SIG-M5 treated with dmso at 0.1 percent for 504 hours (cell line): Measurements from ENCODE around the gene SART3.

ENCODE experiments used
- DNase-seq: peaks from one replicate; lab custom pipeline; 2025; ENCODE audit not compliant: unreplicated experiment; lab: John Stamatoyannopoulos, UW

SART3 gene, protein sequence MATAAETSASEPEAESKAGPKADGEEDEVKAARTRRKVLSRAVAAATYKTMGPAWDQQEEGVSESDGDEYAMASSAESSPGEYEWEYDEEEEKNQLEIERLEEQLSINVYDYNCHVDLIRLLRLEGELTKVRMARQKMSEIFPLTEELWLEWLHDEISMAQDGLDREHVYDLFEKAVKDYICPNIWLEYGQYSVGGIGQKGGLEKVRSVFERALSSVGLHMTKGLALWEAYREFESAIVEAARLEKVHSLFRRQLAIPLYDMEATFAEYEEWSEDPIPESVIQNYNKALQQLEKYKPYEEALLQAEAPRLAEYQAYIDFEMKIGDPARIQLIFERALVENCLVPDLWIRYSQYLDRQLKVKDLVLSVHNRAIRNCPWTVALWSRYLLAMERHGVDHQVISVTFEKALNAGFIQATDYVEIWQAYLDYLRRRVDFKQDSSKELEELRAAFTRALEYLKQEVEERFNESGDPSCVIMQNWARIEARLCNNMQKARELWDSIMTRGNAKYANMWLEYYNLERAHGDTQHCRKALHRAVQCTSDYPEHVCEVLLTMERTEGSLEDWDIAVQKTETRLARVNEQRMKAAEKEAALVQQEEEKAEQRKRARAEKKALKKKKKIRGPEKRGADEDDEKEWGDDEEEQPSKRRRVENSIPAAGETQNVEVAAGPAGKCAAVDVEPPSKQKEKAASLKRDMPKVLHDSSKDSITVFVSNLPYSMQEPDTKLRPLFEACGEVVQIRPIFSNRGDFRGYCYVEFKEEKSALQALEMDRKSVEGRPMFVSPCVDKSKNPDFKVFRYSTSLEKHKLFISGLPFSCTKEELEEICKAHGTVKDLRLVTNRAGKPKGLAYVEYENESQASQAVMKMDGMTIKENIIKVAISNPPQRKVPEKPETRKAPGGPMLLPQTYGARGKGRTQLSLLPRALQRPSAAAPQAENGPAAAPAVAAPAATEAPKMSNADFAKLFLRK

DNA sequence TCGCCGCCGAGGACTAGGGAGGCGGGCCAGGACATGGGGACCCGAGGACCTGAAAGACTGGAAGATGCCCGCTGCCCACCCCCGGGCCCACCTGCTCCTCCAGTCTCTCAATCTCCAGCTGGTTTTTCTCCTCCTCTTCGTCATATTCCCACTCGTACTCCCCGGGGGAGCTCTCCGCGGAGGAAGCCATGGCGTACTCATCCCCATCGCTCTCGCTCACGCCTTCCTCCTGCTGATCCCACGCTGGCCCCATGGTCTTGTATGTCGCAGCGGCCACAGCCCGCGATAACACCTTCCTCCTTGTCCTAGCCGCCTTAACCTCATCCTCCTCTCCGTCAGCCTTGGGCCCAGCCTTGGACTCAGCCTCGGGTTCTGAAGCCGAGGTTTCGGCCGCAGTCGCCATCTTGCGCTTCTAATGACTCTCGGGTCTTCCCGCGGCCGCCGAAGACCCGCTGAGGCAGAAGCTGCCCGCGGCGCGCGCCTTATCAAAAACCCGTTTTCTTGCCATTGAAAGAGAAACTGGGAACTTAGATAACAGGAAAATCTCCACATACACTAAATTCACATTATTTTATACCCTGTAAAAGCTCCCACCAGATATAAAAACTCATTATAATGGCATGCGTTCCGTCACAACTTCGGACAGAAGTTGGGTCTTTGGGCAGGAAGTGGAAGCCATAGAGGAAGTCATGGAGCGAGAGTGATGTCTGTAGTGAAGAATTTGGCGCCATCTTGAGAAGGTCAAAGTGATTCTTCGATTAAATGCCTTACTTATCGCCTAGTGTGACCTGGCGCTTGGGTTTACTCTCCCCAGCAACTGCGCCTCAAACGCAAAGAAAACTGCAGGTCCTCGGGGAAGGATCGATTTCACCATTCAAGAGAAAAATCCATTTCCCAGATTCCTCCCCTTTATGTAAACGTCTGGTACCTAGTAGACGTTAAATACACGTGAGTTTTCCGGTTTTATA lies at the start of gene SART3:
SART3 (minus strand) TSS at position 422 of the 968 bp plus-strand sequence; CDS start at position 403, 19 bp downstream.
- peak; percentile 98 for DNase-seq

DNA sequence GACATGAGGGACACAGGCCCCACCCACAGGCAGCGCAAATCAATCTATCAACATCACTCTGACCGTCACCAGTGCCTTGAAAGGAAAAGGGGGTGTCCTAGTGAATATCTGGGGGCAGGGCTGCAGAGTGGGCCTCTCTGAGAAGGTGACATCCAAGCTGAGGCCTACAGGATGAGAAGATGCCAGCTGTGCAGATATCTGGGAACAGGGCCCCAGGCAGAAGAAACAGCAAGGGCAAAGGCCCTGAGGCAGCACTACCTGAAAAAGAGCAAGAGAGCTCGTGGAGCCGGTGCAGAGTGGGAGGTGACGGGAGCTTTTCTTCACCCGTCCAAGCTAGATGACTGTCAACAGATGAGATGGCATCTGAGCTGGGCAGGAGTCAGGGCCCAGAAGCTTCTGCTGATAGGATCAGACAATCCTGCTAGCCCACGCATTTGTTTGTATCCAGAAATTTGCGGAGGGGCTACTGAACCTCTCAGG lies 49.4 kb upstream of the SART3 start:
- DNase-seq: no peak

DNA sequence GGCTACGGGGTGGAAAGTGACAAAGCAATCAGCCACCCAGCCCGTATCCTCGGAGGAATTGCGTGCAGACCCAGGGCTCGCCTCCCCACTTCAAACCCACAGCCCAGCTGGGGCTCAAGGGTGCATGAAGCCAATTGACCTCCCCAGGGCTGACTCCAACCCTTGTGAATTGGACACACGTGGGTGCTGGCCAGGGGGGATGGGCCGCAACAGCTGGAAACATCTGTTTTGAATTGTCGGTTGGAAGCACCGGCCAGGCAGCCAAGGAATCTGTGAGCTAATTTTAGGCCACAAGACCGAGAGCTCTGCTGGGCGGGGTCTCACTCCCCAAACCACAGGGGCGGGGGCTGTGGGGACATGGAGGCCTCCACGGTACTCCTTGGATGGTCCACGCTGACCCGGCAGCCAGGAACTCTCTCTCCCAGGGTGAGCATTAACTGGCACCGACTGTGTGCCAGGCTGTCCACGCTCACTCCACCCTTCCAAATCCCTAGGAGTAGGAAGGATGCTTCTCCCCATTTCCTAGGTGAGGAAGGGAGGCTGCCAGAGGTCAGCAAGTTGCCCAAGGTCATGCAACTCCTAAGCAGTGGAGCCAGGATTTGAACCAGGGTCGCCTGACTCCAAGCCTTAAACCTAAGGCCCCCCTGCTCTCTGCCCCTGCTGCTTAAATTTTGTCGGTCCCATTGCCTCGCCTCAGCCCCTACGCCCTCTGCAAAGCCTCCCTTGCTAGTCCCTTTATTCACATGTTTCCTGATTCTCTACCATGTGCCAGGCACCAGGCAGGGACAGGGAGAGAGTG lies 48.8 kb upstream of the SART3 start:
- DNase-seq: no peak

DNA sequence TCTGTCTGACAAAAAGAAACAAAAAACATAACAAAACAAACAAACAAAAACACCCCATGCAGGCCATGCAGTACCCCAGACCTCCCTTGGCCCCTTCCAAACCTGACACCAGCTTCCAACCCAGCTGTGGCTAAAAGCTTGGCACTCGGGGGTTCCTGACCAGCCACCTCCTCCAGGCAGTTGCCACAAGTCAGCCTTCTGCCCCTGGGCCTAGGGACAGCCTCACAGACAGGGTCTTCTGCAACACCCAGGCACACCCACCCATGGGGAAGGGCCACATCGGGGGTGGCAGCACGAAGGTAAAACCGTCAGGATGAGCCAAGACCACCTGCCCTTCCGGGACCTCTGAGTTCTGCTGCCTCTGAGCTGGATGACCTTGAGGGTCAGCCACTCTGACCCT lies 47.6 kb upstream of the SART3 start:
- no peak for DNase-seq

DNA sequence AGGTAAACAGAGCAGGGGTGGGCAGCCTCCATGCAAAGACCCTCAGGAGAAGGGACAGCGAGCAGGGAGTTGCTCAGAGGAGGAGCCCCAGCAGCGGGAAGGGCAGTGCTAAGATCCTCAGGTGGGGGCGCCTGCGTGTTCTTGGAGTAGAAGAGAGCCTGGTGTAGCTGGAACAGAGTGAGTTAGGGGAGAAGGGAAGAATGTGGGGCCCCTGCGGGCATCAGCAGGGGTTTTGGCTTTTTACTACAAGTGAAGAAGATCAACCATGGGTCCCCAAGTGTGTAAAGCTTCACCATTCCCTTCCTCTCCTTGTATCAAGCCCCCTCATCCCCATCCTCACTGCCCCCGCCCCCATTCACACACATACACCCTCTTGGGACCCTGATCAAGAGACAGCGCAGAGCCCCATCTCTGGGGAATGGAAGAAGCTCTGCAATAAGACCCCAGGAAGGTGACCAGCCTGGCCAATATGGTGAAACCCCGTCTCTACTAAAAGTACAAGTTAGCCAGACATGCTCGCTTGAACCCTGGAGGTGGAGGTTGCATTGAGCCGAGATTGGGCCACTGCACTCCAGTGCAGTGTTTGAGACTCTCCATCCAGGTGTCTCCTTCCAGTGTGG lies 47.1 kb upstream of the SART3 start:
- DNase-seq: no peak

DNA sequence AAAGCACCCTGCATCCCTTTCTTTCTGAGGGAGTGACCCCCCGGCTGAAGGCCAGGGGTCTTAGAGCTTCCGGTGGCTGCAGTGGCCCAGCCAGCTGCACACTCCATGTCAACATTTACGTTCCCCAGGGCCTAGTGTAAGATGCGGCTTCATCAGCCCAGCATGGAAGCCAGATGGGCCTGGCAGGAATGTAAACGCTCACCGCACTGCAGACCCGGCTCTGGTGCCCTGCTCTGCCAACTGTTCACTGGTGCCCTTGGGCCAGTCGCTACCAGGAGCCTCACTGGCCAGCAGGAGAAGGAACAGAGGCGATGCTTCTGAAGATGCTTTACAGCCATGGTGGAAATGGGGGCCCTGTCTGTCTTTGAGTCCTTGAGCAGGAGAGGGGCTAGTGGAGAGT lies 45.5 kb upstream of the SART3 start:
- DNase-seq: no peak

DNA sequence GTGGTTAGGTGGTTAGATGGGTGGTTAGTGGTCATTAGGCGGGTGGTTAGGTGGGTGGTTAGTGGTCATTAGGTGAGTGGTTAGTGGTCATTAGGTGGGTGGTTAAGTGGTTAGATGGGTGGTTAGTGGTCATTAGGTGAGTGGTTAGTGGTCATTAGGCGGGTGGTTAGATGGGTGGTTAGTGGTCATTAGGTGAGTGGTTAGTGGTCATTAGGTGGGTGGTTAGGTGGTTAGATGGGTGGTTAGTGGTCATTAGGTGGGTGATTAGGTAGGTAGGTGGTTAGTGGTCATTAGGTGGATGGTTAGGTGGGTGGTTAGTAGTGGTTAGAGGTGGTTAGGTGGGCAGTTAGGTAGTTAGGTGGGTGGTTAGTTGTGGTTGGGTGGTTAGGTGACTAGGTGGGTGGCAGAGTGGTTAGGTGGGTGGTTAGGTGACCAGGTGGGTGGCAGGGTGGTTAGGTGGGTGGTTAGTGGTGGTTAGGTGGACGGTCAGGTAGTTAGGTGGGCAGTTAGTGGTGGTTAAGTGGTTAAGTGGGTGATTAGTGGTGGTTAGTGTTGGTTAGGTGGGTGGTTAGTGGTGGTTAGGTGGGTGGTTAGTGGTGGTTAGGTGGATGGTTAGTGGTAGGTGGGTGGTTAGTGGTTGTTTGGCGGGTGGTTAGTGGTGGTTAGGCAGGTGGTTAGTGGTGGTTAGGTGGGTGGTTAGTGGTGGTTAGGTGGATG lies 44.9 kb upstream of the SART3 start:
- DNase-seq: no peak

DNA sequence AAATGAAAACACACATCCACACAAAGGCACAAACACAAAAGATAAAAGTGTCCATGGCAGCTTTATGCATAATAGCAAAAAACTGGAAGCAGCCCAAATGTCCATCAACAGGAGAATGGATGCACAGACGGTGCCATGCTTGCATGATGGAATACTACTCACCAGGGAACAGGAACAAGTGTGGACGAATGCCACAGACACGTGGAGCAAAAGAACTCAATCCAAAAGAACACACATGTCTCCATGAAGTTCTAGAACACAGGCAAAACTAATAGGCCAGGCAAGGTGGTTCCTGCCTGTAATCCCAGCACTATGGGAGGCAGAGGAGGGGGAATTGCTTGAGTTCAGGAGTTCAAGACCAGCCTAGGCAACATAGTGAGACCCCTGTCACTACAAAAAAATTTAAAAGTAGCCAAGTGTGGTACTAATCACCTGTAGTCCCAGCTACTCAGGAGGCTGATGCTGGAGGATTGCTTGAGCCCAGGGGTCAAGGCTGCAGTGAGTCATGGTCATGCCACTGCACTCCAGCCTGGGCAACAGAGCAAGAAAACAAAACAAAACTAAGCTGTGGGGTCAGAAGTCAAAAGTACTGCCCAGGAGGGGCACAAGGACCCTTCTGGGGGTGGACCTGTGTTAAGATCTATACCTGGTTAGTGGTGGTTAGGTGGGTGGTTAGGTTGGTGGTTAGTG lies 44.2 kb upstream of the SART3 start:
- DNase-seq: no peak

DNA sequence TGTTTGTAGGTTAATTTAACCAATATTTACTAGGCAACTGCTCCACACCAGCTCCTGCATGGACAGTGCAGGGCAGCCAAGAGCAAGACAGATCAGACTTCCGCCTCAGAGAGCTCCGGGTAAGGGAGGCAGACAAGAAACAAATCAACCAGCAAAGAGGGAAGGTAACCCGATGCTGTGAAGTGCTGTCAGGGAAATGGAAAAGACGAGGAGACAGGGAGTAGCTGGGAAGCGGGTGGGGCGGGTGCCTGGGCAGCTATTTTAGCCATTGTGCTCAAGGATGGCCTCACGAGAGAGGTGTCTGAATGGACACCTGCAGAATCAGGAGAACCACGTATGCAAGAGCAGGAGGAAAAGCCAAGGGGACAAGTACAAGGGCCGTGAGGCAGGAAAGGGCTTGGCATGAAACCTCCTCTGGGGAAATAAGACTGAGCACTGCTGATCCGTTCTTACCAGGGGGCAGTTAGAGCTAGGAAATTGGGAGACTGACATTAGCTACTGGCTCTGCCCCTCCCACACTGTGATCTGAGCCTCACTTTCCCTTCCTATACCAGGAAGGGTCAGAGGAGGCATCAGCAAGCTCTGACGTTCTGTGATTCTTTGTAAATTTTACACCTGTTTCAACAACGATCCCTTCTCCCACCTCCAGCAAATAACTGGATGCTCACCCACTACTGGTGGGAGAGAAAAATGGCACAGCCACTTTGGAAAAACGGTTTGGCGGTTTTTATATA lies 43.4 kb upstream of the SART3 start:
- DNase-seq: no peak

DNA sequence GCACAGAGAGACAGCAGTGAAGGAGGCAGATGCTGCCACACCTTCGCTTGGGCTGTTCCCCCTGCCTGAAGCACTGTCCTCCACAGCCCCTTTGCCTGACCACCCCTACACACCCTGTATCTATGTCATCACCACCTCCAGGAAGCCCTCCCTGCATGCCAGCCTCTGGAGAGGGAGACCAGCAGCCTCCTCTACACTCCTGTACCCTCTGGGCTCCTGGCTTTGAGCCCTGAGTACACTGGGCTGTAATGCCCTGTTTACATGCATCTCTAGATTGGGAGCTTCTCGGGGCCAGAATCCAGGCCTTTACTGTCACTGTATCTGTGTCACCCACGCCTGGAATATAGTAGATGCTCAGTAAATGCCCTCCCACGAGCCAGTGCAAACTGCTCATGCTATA lies 42.8 kb upstream of the SART3 start:
- no peak for DNase-seq

DNA sequence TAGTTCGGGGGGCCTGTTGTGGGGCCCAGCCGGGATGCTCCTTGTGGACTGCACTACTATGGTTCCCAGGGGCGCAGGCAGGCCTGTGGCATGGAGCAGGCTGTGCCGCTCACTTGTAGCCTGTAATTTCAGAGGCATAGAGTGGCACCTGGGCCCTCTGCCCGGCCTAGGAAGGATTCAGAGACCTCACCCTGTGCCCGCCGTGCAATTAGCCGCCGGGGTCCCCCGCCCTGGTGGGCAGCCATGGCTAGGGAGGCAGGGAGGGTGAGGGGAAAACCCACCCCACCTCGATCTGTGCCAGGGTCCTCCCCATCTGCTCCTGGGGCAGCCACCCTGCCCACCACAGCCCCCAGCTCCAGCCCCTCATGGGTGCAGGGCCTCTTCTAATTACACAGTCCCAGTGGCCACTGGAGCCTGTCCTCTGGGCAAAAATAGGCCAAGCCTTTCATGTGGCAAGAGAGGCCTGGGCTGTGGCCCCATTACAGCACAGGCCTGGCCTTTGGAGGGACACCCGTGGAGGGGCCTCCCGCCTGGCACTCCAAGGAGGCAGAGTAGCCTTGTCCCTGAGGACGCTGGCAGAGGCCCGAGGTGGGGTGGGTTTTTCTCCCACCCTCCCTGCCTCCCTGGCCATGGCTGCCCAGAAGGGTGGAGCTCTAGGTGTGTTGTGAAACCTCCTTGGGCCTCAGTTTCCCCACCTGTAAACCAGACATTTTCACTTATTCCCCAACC lies 42.2 kb upstream of the SART3 start:
- DNase-seq: no peak

DNA sequence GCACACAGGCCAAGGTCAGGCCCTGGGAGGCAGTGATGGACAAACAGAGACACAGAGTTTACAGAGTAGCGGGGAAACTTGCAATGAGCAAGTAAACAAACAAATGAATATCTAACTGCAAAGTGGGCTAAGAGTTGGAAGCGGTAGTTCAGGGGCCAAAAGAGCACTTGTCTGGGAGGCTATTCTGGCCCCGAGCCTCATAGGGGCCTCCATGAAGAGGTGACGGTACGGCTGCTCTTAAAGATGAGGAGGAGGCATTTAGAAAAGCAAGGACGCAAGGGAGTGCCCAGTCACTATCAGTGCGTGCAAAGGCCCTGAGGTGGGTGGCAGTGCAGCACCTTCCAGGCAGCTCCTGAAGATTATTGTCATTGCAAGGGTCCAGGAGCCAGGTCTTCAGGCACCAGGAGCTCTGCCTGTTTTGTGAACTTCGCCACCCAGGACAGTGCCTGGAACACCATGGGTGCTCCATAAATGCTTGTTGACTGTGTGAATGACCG lies 41.3 kb upstream of the SART3 start:
- DNase-seq: no peak

DNA sequence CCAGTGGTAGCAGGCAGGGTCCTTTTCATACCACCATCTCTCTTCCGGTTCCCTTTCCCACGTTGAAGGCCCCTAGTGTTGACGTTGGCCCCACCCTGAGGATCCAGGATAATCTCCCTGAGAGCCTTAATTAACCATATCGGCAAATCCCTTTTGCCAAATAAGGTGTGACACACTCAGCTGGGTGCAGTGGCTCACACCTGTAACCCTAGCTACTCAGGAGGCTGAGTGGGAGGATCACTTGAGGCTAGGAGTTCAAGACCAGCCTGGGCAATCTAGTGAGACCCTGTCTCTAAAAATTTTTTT lies 39.7 kb upstream of the SART3 start:
- DNase-seq: no peak

DNA sequence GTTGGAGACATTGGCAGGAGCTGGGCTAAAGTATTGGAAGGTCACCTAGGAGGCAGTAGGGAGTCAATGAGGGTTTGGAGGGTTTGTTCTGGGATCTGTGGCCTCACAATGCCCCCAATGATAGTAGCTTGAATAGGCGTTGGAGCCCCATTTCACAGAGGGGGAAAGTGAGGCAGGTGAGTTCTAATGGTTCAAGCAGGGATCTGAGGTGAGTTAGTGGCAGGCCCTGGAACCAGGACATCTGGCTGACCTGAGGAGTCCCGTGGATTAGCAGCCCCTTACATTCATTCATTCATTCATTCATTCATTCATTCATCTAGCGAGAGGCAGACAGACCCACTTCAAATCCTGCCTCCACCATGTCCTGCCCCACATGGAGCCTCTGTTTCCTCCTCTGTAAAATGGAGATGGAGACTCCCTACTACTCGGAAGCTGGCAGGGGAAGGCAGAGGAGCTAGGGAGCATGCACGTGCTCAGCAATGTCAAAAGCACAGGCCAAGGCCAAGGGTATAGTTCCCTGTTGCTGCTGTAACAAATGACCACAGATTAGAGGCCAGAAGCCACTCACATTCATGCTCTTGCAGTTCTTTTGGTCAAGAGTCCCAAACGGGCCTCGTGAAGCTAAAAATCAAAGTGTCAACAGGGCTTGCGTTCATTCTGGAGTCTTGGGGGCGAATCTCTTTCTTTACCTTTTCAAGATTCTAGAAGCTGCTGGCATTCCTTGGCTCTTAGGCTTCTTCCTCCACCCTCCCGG lies 39.2 kb upstream of the SART3 start:
- no peak for DNase-seq

DNA sequence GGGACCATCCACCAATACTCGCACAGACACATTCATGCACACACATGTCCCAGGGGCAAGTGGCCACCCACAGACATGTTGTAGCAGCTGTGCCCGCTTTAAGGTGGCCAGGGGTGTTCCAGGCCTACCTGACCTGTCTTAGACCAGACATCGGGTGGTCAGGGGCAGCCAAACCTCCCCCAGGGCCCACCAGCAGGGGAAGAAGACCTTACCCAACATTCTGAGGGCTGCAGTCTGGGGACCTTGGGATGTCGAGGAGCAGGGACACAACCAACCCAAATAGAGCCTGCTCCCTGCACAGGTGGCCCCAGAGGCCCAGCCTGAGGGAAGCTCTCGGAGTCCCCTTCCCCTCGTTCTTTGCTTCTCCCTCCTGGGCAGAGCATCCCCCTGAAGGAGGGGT lies 38.6 kb upstream of the SART3 start:
- DNase-seq: no peak

DNA sequence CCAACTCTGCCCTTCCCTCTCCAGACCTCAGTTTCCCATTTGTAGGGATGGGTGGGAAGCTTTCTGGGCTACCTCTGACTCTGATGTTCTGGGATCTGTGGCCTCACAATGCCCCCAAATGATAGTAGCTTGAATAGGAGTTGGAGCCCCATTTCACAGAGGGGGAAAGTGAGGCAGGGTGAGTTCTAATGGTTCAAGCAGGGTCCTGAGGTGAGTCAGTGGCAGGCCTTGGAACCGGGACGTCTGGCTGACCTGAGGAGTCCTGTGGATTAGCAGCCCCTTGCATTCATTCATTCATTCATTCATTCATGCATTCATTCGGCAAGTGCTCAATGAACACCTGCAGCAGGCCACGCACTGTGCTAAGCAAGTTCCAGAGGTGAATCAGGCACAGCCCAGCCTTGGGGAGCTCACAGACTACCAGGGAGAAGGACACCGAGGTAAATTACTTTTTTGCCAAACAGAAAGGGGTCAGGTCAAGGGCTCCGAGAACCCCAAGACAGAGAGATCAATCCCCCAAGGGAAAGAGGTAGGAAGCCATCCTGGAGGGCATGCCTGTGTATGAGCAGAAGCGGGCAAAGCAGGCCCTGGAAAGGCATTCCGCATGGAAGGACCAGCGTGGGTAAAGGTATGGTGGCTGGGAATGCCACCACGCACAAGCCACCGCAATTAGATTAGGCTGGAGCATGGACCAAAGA lies 37.7 kb upstream of the SART3 start:
- DNase-seq: no peak
